Lower leg skin (tissue), 4 donors: ENCODE results near the gene NATD1. TPM values are rescaled to one million over a fixed set of nuclear protein-coding genes. Genes with fewer than 3 reads are reported as not detected.
A peak's percentile ranks its signal among the peaks of the same experiment; 100 is the strongest.

Source experiments
- DNase-seq, 2 donors: peaks; one replicate each; pipeline ENCODE4 v3.0.0-alpha.2; 2019; ENCODE audit warnings: low spot score in 2 of 2
- H3K4me3 ChIP-seq: fragments of 200-600 bp; sonication (generic); 2 replicates; pipeline ENCODE4 v1.5.1; 2017; ENCODE audit warnings: mild to moderate bottlenecking, low read depth; ENCODE audit not compliant: poor library complexity, severe bottlenecking
- POLR2A ChIP-seq, 2 donors: fragments of 450-650 bp; IDR thresholded peaks; one replicate each; pipeline ENCODE4 v1.6.1; 2016 to 2017; ENCODE audit warnings: antibody characterized with exemption in 2 of 2, mild to moderate bottlenecking in 1 of 2, moderate library complexity in 1 of 2
- WGBS, 2 donors: methylation state at CpG; one replicate each; pipeline ENCODE4 v1.1.5; 2018; 5-methylcytosine and 5-hydroxymethylcytosine counted together
- intact Hi-C: fragments of 100-400 bp; cut with DNase I; formaldehyde crosslinking; loops from one replicate; pipeline ENCODE4 v1.15.0; 2023; ENCODE audit warnings: low total_unique reads
- total RNA-seq, 4 donors: library from RNA; depleted of rRNA; stranded (reverse); fragments of >200 nt; gene quantifications; one replicate each; pipeline ENCODE4 v1.1.0, GENCODE V29; 2016
- TF ChIP-seq, protein P1 (sequence below), 3 donors: fragments of 450-650 bp; IDR thresholded peaks; one replicate each; pipeline ENCODE4 v1.5.1; 2016; ENCODE audit warnings: antibody characterized with exemption in 3 of 3, mild to moderate bottlenecking in 3 of 3, moderate library complexity in 2 of 3

Gene NATD1
- total RNA-seq, 4 donors from 2014 or later: 12.3 to 18.8 (median 16.0) TPM

DNA sequence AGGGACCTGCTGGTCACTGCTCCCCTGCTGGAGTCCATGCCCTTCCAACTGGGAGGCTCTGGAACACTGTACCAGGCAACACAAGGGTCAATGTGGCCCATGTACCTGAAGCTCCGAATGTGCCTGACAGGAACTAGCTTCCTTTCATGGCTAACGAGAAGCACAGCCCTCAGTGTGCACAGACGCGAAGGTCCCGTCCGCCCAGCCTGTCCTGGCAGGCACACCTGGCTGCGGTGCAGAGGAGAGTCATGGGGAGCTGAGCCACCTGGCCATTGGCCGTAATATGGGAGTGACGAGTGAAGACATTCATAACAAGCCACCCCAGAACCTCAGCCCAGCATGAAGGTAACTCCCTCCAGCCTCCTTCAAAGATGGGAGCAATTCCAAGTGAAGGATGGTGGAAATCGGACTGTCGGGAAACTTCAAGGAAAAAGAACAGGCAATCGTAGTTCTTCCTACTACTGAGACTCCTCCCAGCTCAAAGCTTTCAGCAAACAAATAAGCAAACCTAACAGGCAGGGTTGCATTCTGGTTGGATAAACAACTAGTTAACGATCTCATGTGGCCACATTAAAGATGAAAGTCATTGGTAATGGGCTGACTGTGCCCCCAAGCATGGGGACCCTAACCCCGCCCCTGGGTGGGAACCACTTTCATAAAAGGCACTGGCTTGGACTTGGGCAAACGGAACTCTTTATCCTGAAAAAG is 52.5 kb downstream of the NATD1 start:
- intact Hi-C loops: no loop called here
- no peak overlapping the region for H3K4me3 ChIP-seq
- DNase-seq: peak in 1 of 2 donors; percentile 85
- no peak for TF ChIP-seq POLR2A (IDR thresholded peaks at IDR 0.05)
- TF ChIP-seq, protein P1, sequence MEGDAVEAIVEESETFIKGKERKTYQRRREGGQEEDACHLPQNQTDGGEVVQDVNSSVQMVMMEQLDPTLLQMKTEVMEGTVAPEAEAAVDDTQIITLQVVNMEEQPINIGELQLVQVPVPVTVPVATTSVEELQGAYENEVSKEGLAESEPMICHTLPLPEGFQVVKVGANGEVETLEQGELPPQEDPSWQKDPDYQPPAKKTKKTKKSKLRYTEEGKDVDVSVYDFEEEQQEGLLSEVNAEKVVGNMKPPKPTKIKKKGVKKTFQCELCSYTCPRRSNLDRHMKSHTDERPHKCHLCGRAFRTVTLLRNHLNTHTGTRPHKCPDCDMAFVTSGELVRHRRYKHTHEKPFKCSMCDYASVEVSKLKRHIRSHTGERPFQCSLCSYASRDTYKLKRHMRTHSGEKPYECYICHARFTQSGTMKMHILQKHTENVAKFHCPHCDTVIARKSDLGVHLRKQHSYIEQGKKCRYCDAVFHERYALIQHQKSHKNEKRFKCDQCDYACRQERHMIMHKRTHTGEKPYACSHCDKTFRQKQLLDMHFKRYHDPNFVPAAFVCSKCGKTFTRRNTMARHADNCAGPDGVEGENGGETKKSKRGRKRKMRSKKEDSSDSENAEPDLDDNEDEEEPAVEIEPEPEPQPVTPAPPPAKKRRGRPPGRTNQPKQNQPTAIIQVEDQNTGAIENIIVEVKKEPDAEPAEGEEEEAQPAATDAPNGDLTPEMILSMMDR (IDR thresholded peaks at IDR 0.05): no peak
- WGBS, 2 donors: 33 to 36% methylated on average over 15 of the region's 15 CpGs

DNA sequence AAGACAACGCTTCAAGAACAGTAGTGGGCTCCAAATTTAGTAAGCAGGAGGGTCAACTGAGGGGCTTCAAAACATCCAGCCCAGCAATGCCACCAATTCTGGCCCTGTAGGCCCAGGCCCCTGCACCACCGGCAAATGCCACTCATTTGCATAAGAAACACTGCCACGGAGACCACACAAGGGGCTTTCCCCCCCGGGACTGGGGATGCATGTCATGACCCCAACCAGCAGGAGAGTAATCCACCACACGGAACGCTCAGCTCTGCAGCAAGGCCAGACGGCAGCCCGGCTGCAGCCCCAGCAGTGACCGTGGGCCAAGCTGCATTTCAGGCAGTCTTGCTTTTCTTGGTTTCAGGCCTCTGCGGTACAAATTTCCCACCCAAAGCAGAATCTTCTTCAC is 53.4 kb downstream of the NATD1 start:
- intact Hi-C loops: no loop called here
- no peak for DNase-seq
- H3K4me3 ChIP-seq: no peak overlapping the region
- WGBS, 2 donors: 78 to 82% methylated on average over 10 of the region's 10 CpGs
- TF ChIP-seq, protein P1 (IDR thresholded peaks at IDR 0.05): no peak
- no peak for TF ChIP-seq POLR2A (IDR thresholded peaks at IDR 0.05)

DNA sequence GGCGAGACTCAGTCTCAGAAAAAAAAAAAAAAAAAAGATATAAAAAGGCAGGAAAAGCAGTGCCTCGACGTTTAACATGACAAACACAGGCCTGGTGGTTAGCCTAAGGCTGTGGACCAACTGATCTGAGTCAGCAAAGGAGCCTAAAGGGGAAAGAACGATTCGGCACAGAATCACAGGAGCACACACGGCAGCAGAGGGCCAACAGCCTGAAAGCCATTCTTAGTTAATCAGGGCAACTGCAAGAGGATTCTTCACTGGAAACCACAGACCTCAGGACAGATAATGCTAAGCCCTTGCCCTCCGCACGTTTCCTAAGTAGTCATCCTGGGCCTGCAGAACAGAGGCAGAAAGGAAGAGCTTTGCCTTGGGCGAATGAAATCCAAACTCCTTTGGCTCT is 53.9 kb downstream of the NATD1 start:
- DNase-seq: no peak
- WGBS, 2 donors: 31 to 48% methylated on average over 9 of the region's 9 CpGs
- TF ChIP-seq, protein P1 (IDR thresholded peaks at IDR 0.05): no peak
- TF ChIP-seq POLR2A (IDR thresholded peaks at IDR 0.05): no peak
- no peak overlapping the region for H3K4me3 ChIP-seq
- intact Hi-C loops: no loop called here

DNA sequence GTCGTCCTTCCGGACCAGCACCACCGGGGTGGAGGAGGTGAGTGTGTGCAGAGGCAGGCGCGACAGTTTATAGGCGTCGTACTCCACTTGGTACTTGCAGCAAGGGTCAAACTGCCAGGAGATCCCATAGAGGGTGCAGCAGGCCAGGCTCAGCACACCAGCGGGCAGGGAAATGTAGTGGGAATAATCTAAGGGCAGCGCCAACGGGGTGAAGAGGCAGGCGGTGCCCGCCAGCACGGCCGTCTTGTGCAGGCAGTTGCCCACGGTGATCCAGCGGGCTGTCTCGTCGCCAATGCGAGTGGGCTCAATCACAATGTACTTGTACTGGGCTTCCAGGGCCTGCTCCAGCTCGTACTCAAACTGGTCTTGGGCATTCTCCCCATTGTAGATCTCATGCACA is 54.8 kb downstream of the NATD1 start:
- no peak for TF ChIP-seq POLR2A (IDR thresholded peaks at IDR 0.05)
- TF ChIP-seq, protein P1 (IDR thresholded peaks at IDR 0.05): no peak
- no peak for DNase-seq
- intact Hi-C loops: no loop called here
- WGBS, 2 donors: 90 to 95% methylated on average over 20 of the region's 20 CpGs
- no peak overlapping the region for H3K4me3 ChIP-seq

DNA sequence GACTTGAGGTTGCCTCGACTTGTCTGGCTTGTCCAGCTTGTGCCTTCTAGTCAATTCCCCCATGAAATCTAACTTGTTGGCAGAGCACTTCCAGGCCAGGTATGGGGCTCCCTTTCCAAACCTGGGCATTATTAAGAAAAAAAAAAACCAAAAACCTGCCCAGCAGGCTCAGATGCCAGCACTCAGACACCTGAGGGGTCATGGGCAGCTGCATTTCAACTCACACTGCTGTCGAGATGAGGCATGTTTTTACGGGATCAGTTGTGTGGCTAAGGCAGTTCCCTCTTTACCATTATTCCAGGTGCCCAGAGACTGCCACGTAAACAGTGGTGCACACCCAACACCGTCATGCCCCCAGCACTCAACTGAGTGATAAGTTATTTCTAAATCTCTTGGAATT is 57.1 kb downstream of the NATD1 start:
- 57 to 60% methylated on average over 5 of the region's 5 CpGs for WGBS, 2 donors
- intact Hi-C loops: no loop called here
- TF ChIP-seq, protein P1 (IDR thresholded peaks at IDR 0.05): no peak
- TF ChIP-seq POLR2A (IDR thresholded peaks at IDR 0.05): no peak
- no peak for DNase-seq
- no peak overlapping the region for H3K4me3 ChIP-seq

DNA sequence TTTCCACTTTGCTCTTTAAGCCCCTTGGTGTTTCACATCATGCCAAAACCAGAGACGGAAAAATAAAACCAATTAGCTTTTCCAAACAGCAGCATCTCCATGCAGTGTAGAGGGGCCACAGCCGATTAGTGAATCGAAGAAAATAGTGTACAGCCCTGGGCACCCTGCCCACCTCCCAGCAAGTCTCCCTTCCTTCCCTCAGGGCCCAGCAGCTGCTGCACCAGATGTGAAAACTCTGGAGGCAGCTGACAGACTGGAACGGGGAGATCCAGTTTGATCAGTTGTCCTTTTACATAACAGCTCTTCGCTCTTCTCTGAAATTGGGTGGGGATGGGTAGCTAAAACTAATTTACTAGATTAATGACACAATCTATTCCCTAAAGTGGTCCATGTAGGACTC is 58.5 kb downstream of the NATD1 start:
- DNase-seq: peak in 1 of 2 donors; percentile 65
- no peak overlapping the region for H3K4me3 ChIP-seq
- 11 to 32% methylated on average over 5 of the region's 5 CpGs for WGBS, 2 donors
- TF ChIP-seq, protein P1 (IDR thresholded peaks at IDR 0.05): no peak
- TF ChIP-seq POLR2A (IDR thresholded peaks at IDR 0.05): no peak
- intact Hi-C loops: no loop called here
